Measurements from ENCODE around the gene MLEC. TPM values are rescaled to one million over a fixed set of nuclear protein-coding genes. Genes with fewer than 3 reads are reported as not detected.
A peak's percentile ranks its signal among the peaks of the same experiment; 100 is the strongest.

MLEC gene
- 78.6 and 84.5 TPM in 2 replicates for total RNA-seq (2012; rRNA removed)

- Histone ChIP-seq H3K4me1 (ENCODE audit: control insufficient read depth, insufficient read depth, low read length) (peaks cover 18% of the 10 kb centered on the region), H3K27me3 (ENCODE audit: control insufficient read depth, insufficient read depth, low read length) (no peaks in the 10 kb centered on the region), H3K9ac (ENCODE audit: low read depth, low read length) (peak within 1 kb of the TSS; percentile 94), H3K4me2 (ENCODE audit: low read length) (peak within 1 kb of the TSS; percentile 93), H3K36me3 (ENCODE audit: insufficient read depth, low read length) (no peaks in the 10 kb centered on the region), H3K4me3 (ENCODE audit: low read length) (peak within 1 kb of the TSS; percentile 91), H3K9me3 (replicated peaks; ENCODE audit: low read length) (no peaks in the 10 kb centered on the region)
Observed at GRCh38 chr12:120686690-120687577, at the start of gene MLEC. Gene MLEC (plus strand): TSS chr12:120687149. CDS start chr12:120687297, 148 bp downstream.

- H3K4me3 ChIP-seq (ENCODE audit: low read length): peak within 1 kb of the TSS; percentile 58
- no peak within 1 kb of the TSS for H3K9ac ChIP-seq (ENCODE audit: low read depth, low read length)
- H3K36me3 ChIP-seq (ENCODE audit: insufficient read depth, low read length): no peaks in the 10 kb centered on the region
- no peaks in the 10 kb centered on the region for H3K9me3 ChIP-seq (replicated peaks; ENCODE audit: low read length)
- peak within 1 kb of the TSS; percentile 85 for H3K4me2 ChIP-seq (ENCODE audit: low read length)
- H3K4me1 ChIP-seq (ENCODE audit: control insufficient read depth, insufficient read depth, low read length): peaks cover 11% of the 10 kb centered on the region
- peaks cover 74% of the 10 kb centered on the region for H3K27me3 ChIP-seq (ENCODE audit: control insufficient read depth, insufficient read depth, low read length)
Observed at GRCh38 chr12:120639771-120640721, 46.9 kb upstream of the MLEC start, which contains the start of gene CABP1. Gene CABP1 (plus strand): TSS chr12:120640626. CDS start chr12:120640686, 60 bp downstream.

- Histone ChIP-seq H3K9me3 (replicated peaks; ENCODE audit: low read length) (no peaks in the 10 kb centered on the region), H3K27me3 (ENCODE audit: control insufficient read depth, insufficient read depth, low read length) (peaks cover 78% of the 10 kb centered on the region), H3K36me3 (ENCODE audit: insufficient read depth, low read length) (no peaks in the 10 kb centered on the region), H3K4me1 (ENCODE audit: control insufficient read depth, insufficient read depth, low read length) (peaks cover 11% of the 10 kb centered on the region), H3K4me3 (ENCODE audit: low read length) (peak overlapping the region; percentile 58), H3K9ac (ENCODE audit: low read depth, low read length) (no peak overlapping the region), H3K4me2 (ENCODE audit: low read length) (peak overlapping the region; percentile 85)
Observed at GRCh38 chr12:120640861-120641833, 45.8 kb upstream of the MLEC start.

- Histone ChIP-seq H3K36me3 (ENCODE audit: insufficient read depth, low read length) (no peaks in the 10 kb centered on the region), H3K27me3 (ENCODE audit: control insufficient read depth, insufficient read depth, low read length) (peaks cover 75% of the 10 kb centered on the region), H3K9ac (ENCODE audit: low read depth, low read length) (no peak overlapping the region), H3K4me1 (ENCODE audit: control insufficient read depth, insufficient read depth, low read length) (peaks cover 11% of the 10 kb centered on the region), H3K4me2 (ENCODE audit: low read length) (no peak overlapping the region), H3K4me3 (ENCODE audit: low read length) (no peak overlapping the region), H3K9me3 (replicated peaks; ENCODE audit: low read length) (no peaks in the 10 kb centered on the region)
Observed at GRCh38 chr12:120642121-120642520, 44.8 kb upstream of the MLEC start.

GRCh38 chr12:120642826-120643225, 44.1 kb upstream of the MLEC start:
- Histone ChIP-seq H3K4me2 (ENCODE audit: low read length) (no peak overlapping the region), H3K27me3 (ENCODE audit: control insufficient read depth, insufficient read depth, low read length) (peaks cover 72% of the 10 kb centered on the region), H3K36me3 (ENCODE audit: insufficient read depth, low read length) (no peaks in the 10 kb centered on the region), H3K9me3 (replicated peaks; ENCODE audit: low read length) (no peaks in the 10 kb centered on the region), H3K4me3 (ENCODE audit: low read length) (no peak overlapping the region), H3K9ac (ENCODE audit: low read depth, low read length) (no peak overlapping the region), H3K4me1 (ENCODE audit: control insufficient read depth, insufficient read depth, low read length) (peaks cover 11% of the 10 kb centered on the region)

- Histone ChIP-seq H3K36me3 (ENCODE audit: insufficient read depth, low read length) (no peaks in the 10 kb centered on the region), H3K4me1 (ENCODE audit: control insufficient read depth, insufficient read depth, low read length) (peaks cover 11% of the 10 kb centered on the region), H3K27me3 (ENCODE audit: control insufficient read depth, insufficient read depth, low read length) (peaks cover 65% of the 10 kb centered on the region), H3K4me3 (ENCODE audit: low read length) (no peak overlapping the region), H3K9ac (ENCODE audit: low read depth, low read length) (no peak overlapping the region), H3K9me3 (replicated peaks; ENCODE audit: low read length) (no peaks in the 10 kb centered on the region), H3K4me2 (ENCODE audit: low read length) (no peak overlapping the region)
Observed at GRCh38 chr12:120643574-120643973, 43.4 kb upstream of the MLEC start.

- Histone ChIP-seq H3K27me3 (ENCODE audit: control insufficient read depth, insufficient read depth, low read length) (peaks cover 68% of the 10 kb centered on the region), H3K36me3 (ENCODE audit: insufficient read depth, low read length) (no peaks in the 10 kb centered on the region), H3K9me3 (replicated peaks; ENCODE audit: low read length) (no peaks in the 10 kb centered on the region)
Observed at GRCh38 chr12:120646044-120646443, 40.9 kb upstream of the MLEC start.

GRCh38 chr12:120647375-120647755, 39.6 kb upstream of the MLEC start:
- H3K9ac ChIP-seq (ENCODE audit: low read depth, low read length): no peak overlapping the region
- H3K36me3 ChIP-seq (ENCODE audit: insufficient read depth, low read length): no peaks in the 10 kb centered on the region
- H3K4me1 ChIP-seq (ENCODE audit: control insufficient read depth, insufficient read depth, low read length): peaks cover 8% of the 10 kb centered on the region
- H3K27me3 ChIP-seq (ENCODE audit: control insufficient read depth, insufficient read depth, low read length): peaks cover 68% of the 10 kb centered on the region
- no peak overlapping the region for H3K4me3 ChIP-seq (ENCODE audit: low read length)
- H3K9me3 ChIP-seq (replicated peaks; ENCODE audit: low read length): no peaks in the 10 kb centered on the region
- no peak overlapping the region for H3K4me2 ChIP-seq (ENCODE audit: low read length)

More at GRCh38 chr12:120646044-120646443, 40.9 kb upstream of the MLEC start:
- H3K4me1 ChIP-seq (ENCODE audit: control insufficient read depth, insufficient read depth, low read length): peaks cover 14% of the 10 kb centered on the region
- H3K9ac ChIP-seq (ENCODE audit: low read depth, low read length): no peak overlapping the region
- H3K4me3 ChIP-seq (ENCODE audit: low read length): no peak overlapping the region
- no peak overlapping the region for H3K4me2 ChIP-seq (ENCODE audit: low read length)

- Histone ChIP-seq H3K4me1 (ENCODE audit: control insufficient read depth, insufficient read depth, low read length) (peaks cover 8% of the 10 kb centered on the region), H3K36me3 (ENCODE audit: insufficient read depth, low read length) (no peaks in the 10 kb centered on the region), H3K4me3 (ENCODE audit: low read length) (peak overlapping the region; percentile 72), H3K9me3 (replicated peaks; ENCODE audit: low read length) (no peaks in the 10 kb centered on the region), H3K27me3 (ENCODE audit: control insufficient read depth, insufficient read depth, low read length) (peaks cover 69% of the 10 kb centered on the region), H3K9ac (ENCODE audit: low read depth, low read length) (no peak overlapping the region), H3K4me2 (ENCODE audit: low read length) (peak overlapping the region; percentile 93)
Observed at GRCh38 chr12:120649442-120650232, 37.3 kb upstream of the MLEC start.

GRCh38 chr12:120650233-120650690, 36.7 kb upstream of the MLEC start:
- Histone ChIP-seq H3K9ac (ENCODE audit: low read depth, low read length) (no peak overlapping the region), H3K36me3 (ENCODE audit: insufficient read depth, low read length) (no peaks in the 10 kb centered on the region), H3K27me3 (ENCODE audit: control insufficient read depth, insufficient read depth, low read length) (peaks cover 68% of the 10 kb centered on the region), H3K4me1 (ENCODE audit: control insufficient read depth, insufficient read depth, low read length) (peaks cover 8% of the 10 kb centered on the region), H3K4me3 (ENCODE audit: low read length) (no peak overlapping the region), H3K9me3 (replicated peaks; ENCODE audit: low read length) (no peaks in the 10 kb centered on the region), H3K4me2 (ENCODE audit: low read length) (no peak overlapping the region)

All from skeletal muscle satellite cell (primary cell).